KMS-11 (cell line): ENCODE data around the gene ELL2.

Experiments
- H2AFZ ChIP-seq: fragments of 200-600 bp; sonication (generic); 2 replicates; pipeline ENCODE4 v1.6.1; 2016; ENCODE audit warnings: antibody characterized with exemption, mixed run types, low read depth
- H3K27ac ChIP-seq: fragments of 200-600 bp; sonication (generic); 2 replicates; pipeline ENCODE4 v1.6.1; 2016; ENCODE audit warnings: mild to moderate bottlenecking, mixed run types
- H3K27me3 ChIP-seq: fragments of 200-600 bp; sonication (generic); 2 replicates; pipeline ENCODE4 v1.6.1; 2017; ENCODE audit warnings: mild to moderate bottlenecking, low read depth, mixed run types, moderate library complexity; ENCODE audit not compliant: insufficient read depth
- H3K36me3 ChIP-seq: fragments of 200-600 bp; sonication (generic); 2 replicates; pipeline ENCODE4 v1.6.1; 2017; ENCODE audit warnings: mild to moderate bottlenecking, mixed run types; ENCODE audit not compliant: insufficient read depth
- H3K4me1 ChIP-seq: fragments of 200-600 bp; sonication (generic); 2 replicates; pipeline ENCODE4 v1.6.1; 2016; ENCODE audit warnings: mild to moderate bottlenecking, low read depth, mixed run types; ENCODE audit not compliant: poor library complexity, severe bottlenecking
- H3K4me2 ChIP-seq: fragments of 200-600 bp; sonication (generic); 2 replicates; pipeline ENCODE4 v1.7.0; 2016; ENCODE audit warnings: mild to moderate bottlenecking, mixed run types
- H3K4me3 ChIP-seq: fragments of 200-600 bp; sonication (generic); IDR thresholded peaks from 2 replicates; pipeline ENCODE4 v1.6.1; 2017; ENCODE audit warnings: low read depth, low read length, mixed read lengths; ENCODE audit not compliant: insufficient read depth
- H3K79me2 ChIP-seq: fragments of 200-600 bp; sonication (generic); 2 replicates; pipeline ENCODE4 v1.6.1; 2016; ENCODE audit warnings: low read depth, mixed run types; ENCODE audit not compliant: insufficient read depth
- H3K9ac ChIP-seq: fragments of 200-600 bp; sonication (generic); 2 replicates; pipeline ENCODE4 v1.6.1; 2016; ENCODE audit warnings: mild to moderate bottlenecking, mixed run types
- H4K20me1 ChIP-seq: fragments of 200-600 bp; sonication (generic); 2 replicates; pipeline ENCODE4 v1.6.1; 2016; ENCODE audit warnings: mild to moderate bottlenecking, mixed run types; ENCODE audit not compliant: insufficient read depth
- TF ChIP-seq, protein P1 (sequence below): fragments of 200-600 bp; sonication (generic); conservative IDR thresholded peaks from 2 replicates; pipeline ENCODE4 v1.6.1; 2017; ENCODE audit warnings: low read depth, mild to moderate bottlenecking, antibody characterized with exemption, low read length, moderate library complexity, mixed read lengths

Gene ELL2

DNA sequence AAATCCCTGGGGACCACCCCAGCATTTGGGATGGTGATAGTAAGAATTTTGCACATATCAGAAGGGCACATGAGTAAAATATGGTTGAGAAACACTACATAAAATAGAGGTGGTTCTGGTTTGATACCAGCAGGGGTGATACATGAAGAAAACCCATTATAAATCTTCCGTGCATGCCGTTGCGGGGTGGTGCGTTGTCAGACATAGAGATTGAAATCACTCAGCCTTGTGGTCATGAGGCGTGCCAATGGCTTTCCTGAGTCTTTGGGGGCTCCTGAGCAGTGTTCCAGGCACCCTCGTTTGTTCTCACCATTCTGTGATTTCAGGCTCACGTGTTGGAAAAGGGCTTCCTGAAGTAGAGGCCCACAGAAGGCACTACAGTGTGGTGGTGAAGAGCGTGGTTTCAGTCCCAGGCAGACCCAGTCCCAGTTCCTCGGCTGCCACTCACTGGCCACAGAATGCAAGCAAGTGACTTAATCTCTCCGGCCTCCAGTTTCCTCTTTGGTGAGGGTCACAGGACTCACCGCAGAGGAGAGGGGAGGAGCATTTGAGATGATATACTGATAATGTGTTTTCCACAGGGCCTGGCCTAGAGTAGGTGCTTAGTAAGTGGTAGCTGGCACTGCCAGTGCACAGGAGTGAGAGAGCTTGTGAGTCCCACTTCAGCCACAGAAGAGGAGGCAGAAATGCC, 118.7 kb downstream of the ELL2 start:
- peak overlapping the region; percentile 53 for H3K4me2 ChIP-seq
- H2AFZ ChIP-seq: peak overlapping the region; percentile 41; the same call in 1 of the 2 replicates
- no peaks in the 10 kb centered on the region for H4K20me1 ChIP-seq

DNA sequence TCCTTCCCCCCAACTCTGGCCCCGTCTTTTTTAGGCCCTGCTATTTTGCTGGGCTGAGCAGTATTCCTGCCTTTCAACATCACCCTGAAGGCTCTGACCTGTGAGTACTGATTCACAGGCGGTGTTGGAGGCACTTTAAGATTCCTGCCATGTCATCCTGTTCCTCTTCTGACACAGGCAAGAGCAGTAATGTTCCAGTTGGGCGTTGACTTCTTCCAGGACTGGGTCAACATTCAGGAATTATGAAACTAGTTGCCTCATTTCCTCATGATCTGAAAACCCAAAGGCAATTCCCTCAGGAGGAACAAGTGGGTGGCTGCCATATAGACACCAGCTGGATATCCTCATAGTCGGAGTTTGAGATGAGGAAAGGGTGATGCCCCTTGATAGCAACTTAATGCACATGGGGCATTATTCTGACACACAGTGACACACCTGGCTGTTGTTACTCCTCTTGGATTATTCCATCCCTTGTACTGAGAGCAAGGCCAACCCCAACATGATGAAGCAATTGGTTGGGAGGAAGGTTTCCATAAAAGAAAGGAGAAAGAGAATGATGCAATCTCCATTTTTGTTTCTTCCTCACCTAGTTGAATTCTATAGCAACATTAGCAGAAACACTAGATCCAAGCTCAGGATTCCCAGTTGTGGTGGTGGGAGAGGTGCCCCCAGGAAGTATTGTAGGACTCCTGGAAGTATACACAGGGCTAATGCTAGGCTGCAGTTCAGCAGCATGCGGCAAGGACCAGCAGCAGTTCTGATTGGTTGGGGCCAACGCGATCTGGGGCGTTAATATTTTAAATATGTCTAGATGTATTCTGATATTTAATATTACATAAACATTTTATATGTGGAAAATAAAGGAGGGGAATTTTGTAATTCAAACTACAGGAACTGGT, 119.5 kb downstream of the ELL2 start:
- Histone ChIP-seq H3K27me3 (no peaks in the 10 kb centered on the region), H3K4me3 (no peak overlapping the region), H3K4me2 (peak overlapping the region; percentile 53; the same call in 1 of the 2 replicates), H3K79me2 (no peaks in the 10 kb centered on the region), H2AFZ (peak overlapping the region; percentile 41; the same call in 1 of the 2 replicates), H3K27ac (no peak overlapping the region), H4K20me1 (no peaks in the 10 kb centered on the region), H3K4me1 (peaks cover 24% of the 10 kb centered on the region), H3K9ac (no peak overlapping the region), H3K36me3 (no peaks in the 10 kb centered on the region)
- TF ChIP-seq, protein P1, sequence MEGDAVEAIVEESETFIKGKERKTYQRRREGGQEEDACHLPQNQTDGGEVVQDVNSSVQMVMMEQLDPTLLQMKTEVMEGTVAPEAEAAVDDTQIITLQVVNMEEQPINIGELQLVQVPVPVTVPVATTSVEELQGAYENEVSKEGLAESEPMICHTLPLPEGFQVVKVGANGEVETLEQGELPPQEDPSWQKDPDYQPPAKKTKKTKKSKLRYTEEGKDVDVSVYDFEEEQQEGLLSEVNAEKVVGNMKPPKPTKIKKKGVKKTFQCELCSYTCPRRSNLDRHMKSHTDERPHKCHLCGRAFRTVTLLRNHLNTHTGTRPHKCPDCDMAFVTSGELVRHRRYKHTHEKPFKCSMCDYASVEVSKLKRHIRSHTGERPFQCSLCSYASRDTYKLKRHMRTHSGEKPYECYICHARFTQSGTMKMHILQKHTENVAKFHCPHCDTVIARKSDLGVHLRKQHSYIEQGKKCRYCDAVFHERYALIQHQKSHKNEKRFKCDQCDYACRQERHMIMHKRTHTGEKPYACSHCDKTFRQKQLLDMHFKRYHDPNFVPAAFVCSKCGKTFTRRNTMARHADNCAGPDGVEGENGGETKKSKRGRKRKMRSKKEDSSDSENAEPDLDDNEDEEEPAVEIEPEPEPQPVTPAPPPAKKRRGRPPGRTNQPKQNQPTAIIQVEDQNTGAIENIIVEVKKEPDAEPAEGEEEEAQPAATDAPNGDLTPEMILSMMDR: no peak

More for the DNA sequence above, 118.7 kb downstream of the ELL2 start:
- Histone ChIP-seq H3K4me1 (peaks cover 20% of the 10 kb centered on the region), H3K36me3 (no peaks in the 10 kb centered on the region), H3K27ac (peak overlapping the region; percentile 20; the same call in 1 of the 2 replicates), H3K4me3 (no peak overlapping the region), H3K27me3 (no peaks in the 10 kb centered on the region), H3K9ac (no peak overlapping the region), H3K79me2 (no peaks in the 10 kb centered on the region)
- TF ChIP-seq, protein P1: peak; percentile 47

DNA sequence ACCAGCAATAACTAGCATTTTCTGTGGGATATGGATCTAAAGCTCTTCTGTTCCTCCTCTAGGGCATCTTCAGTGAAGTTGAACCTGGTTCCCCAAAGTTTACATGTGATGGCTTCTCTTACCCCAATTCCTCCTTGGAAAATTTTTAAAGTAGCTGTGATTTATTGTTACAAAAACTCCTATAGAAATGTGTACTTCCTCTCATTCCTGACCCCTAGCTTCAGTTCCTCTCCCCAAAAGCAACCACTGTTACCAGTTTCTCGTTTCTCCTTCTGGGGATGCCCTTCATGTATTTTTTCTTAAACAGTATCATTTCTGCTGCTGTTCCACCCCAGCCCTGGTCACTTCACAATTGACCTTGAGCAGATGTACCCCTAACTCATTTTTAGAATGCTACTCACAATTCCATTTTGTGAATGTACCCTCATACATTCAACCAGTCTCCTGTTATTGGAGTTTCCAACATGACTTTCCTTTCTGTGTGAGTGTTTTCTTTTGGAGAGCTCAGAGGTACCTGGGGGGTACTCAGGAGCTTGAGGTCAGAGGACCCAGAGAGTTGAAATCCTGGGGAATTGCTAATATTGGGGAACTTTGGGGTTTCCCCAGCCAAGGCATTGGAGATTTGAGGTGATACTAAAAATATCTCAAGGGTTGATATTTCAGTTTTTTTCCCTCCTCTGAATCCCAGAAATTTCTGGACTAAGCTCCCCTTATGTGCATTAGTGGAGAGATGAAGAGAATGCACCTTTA, 120.5 kb downstream of the ELL2 start:
- Histone ChIP-seq H3K9ac (no peak overlapping the region), H4K20me1 (no peaks in the 10 kb centered on the region), H3K79me2 (no peaks in the 10 kb centered on the region), H2AFZ (no peak overlapping the region), H3K27ac (no peak overlapping the region), H3K4me2 (no peak overlapping the region), H3K36me3 (no peaks in the 10 kb centered on the region), H3K27me3 (no peaks in the 10 kb centered on the region), H3K4me3 (no peak overlapping the region), H3K4me1 (peaks cover 34% of the 10 kb centered on the region)
- TF ChIP-seq, protein P1: no peak

DNA sequence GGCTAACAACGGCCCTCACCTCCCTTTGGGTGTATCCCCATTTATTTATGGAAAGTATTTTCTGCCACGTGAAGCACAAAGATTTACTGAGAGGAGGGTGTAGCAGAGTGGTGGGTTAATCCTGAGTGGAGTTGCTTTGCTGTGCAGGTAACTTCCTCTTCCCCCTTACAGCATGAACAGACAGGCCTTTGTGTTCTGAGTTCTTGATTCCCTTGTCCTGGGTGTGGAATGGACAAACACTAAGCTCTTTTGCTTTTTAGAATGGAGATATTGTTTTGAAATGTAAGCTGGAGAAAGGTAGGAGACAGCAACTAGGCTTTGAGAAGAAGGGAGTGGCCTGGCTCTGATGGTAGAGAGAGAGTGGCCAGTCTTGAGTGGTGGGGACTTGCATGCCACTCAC, 122.0 kb downstream of the ELL2 start:
- H3K4me2 ChIP-seq: no peak overlapping the region
- H3K27ac ChIP-seq: no peak overlapping the region
- TF ChIP-seq, protein P1: no peak
- peaks cover 46% of the 10 kb centered on the region for H3K4me1 ChIP-seq
- no peak overlapping the region for H3K9ac ChIP-seq
- H3K79me2 ChIP-seq: no peaks in the 10 kb centered on the region
- no peaks in the 10 kb centered on the region for H4K20me1 ChIP-seq
- H3K4me3 ChIP-seq: no peak overlapping the region
- no peaks in the 10 kb centered on the region for H3K27me3 ChIP-seq
- H2AFZ ChIP-seq: no peak overlapping the region
- no peaks in the 10 kb centered on the region for H3K36me3 ChIP-seq
